Glomerular visceral epithelial cell (primary cell): ENCODE measurements around the gene PARK7.
A peak's percentile ranks its signal among the peaks of the same experiment; 100 is the strongest.

ENCODE experiments used
- DNase-seq: peaks from one replicate; pipeline ENCODE4 v3.0.0-alpha.2; 2016; ENCODE audit errors: extremely low spot score

PARK7 gene

DNA sequence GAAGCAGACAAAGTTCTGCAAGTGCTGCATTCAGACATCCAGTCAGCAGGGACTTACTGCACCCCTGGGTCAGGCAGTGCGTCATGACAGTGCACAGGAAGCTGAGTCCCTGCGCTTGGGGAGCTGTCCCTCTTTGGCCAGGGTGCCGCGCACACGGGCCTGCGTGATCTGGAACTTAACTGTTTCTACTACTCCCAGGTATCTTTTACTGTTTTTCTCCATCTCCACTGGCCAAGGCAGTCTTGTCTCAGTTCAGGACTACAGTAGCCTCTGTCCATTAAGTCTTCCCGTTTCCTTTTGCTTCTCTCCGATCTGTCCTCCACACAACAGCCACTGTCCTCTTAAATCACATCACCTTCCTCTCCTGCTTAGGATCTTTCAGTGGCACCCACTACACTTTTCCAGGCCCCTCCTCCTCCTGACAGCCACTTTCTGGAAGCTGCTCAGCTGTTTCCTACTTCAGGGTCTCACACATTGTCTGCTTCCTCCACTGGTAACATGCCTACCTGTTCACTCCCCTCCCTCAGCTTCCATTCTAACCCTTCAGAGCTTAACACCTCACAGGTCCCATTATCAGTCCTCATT is 48.7 kb downstream of the PARK7 start:
- no peak for DNase-seq

GRCh38 chr1:8011016-8011415 is 49.5 kb downstream of the PARK7 start:
- DNase-seq = no peak

- DNase-seq = no peak
Measured at GRCh38 chr1:8011923-8012858, 50.7 kb downstream of the PARK7 start.

DNA sequence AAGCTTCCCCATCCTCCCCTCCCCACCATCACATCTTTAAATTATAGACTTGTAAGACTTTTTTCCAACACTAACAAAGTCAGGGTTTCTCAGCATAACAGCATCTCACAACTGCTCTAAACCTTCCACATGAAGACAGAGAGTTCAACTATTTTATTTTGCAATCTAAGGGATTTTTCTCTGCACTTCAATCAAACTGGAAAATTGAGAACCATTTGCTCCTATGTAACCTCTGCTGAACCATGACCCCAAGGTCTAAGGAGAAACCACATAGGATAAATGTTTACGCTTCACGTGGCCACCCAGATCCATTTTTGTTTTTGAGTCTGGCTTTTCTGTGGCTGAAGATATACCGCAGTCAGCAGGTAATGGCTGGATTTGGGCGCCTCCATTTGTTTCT is 51.4 kb downstream of the PARK7 start:
- DNase-seq = no peak

- DNase-seq = no peak
Measured at GRCh38 chr1:8013399-8013798, 51.9 kb downstream of the PARK7 start.

DNA sequence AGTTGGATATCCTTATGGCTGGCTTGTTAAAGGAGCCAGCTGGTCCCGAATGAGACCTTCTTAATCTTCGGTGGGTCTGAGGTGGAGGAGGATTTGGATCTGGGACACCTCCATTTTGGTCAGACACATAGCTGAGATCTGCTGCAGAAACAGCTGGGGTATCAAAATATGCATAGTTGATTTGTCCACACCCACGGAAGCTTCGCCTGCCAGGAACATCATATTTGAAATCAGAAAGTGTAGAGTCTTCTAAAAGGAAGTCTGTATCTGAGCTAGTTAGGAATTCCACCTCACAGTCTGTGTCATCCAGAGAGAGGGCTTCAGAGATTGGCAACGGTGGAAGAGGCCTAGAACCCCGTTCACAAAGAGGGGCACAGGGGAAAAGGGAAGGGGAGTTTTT is 52.3 kb downstream of the PARK7 start:
- DNase-seq = no peak

DNA sequence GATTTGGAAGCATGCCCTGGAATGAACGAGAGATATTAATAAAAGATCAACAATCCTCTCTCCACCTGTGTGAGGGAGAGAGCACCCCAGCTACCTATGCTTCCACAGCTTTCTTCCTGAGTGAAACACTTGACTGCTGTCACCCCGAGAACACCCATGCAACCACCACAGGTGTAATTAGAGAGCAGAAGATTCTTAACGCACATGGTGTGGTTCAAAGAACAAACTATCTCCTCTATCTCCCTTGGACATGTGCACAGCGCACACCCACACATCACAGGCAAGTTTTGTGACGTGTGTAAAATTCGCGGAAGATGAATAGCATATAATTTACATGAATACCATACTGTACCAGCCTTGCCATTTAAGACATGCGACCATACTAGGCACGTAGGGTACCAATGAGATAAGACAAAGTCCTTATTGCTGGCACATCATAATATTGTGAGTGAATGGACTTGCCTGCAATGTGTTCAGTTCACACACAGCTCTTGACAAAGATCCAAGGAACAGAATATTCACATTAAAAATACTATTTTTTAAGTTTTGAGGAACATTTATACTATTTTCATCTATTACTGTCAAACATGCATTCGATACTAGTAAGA is 53.0 kb downstream of the PARK7 start:
- no peak for DNase-seq

- peak; percentile 74 for DNase-seq
Measured at GRCh38 chr1:8015036-8015808, 53.7 kb downstream of the PARK7 start.

GRCh38 chr1:8015809-8016165 is 54.3 kb downstream of the PARK7 start:
- DNase-seq = no peak

- DNase-seq = no peak
Measured at GRCh38 chr1:8016210-8016894, 54.8 kb downstream of the PARK7 start.

- no peak for DNase-seq
Measured at GRCh38 chr1:8016895-8017241, 55.4 kb downstream of the PARK7 start.

DNA sequence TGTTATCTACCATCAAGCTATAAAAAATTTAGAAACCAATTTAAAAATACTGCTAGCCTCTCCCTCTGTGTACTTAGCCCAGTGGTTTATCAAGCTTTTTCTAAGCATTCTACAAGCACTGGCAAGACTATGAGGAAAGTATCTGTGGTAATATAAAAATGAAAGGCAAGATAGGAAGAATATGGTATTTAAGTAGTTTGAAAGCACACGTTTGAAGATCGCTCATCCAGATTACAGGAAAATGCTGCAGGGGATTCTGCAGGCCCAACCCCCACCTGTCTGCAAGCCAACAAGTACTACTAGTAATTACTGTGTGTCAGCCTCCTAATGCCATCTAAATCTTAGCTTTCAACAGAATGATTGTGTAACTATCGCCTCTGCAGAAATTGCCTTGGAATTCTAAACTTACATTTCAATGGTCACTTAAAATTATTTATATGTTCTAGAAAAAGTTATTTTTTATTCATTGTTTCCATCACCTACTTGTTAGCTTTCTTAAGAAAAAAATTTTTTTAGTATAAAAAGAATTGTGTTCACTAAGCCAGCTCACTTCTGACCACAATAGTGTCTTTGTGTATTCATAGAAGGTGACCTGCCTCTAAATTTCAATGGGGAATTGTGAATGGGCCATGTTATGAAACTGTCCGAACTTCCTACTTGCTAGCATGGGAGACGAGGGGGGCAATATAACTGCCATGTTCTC is 56.1 kb downstream of the PARK7 start:
- DNase-seq = no peak

GRCh38 chr1:8018492-8019228 is 57.1 kb downstream of the PARK7 start:
- DNase-seq = peak; percentile 50

- no peak for DNase-seq
Measured at GRCh38 chr1:8019229-8019620, 57.7 kb downstream of the PARK7 start.

DNA sequence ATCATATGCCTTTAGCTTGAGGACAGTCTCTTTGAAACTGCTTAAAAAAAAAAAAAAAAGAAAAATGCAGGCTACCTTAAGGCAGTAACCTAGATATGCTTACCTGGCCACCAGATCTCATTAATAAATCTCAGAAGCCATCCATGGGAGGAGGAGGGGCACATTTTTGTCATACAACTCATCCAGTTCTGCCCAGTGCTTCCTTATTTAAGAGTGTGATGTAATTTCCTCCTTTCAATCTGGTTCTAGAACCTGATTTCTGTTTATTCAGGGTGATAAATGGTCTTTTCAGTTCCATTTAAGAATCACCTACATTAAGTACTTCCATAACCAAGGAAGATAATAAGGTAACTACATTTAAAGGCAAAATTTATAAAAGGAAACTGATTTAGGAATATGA is 58.5 kb downstream of the PARK7 start:
- peak; percentile 72 for DNase-seq

- DNase-seq = no peak
Measured at GRCh38 chr1:8021676-8022266, 60.3 kb downstream of the PARK7 start.

- no peak for DNase-seq
Measured at GRCh38 chr1:8022395-8023286, 61.1 kb downstream of the PARK7 start.

- no peak for DNase-seq
Measured at GRCh38 chr1:8023287-8023994, 61.9 kb downstream of the PARK7 start.

- DNase-seq = no peak
Measured at GRCh38 chr1:8023995-8024313, 62.4 kb downstream of the PARK7 start.
